K562 (cell line): ENCODE results near the gene PCYT1A. TPM values are rescaled to one million over a fixed set of nuclear protein-coding genes. Genes with fewer than 3 reads are reported as not detected.

Experiments
- BHLHE40 ChIP-seq: IDR thresholded peaks from 2 replicates; pipeline ENCODE4 v1.6.1; 2011; ENCODE audit warnings: low read length, improper control_type of control experiment
- C11orf30 ChIP-seq: fragments of 450-650 bp; IDR thresholded peaks from 2 replicates; pipeline ENCODE4 v1.6.1; 2016; ENCODE audit warnings: low read depth, mild to moderate bottlenecking
- CREB3L1 ChIP-seq: fragments of 450-650 bp; IDR thresholded peaks from 2 replicates; pipeline ENCODE4 v1.6.1; 2014; ENCODE audit warnings: low read depth, mild to moderate bottlenecking, moderate library complexity, borderline replicate concordance
- DPF2 ChIP-seq: fragments of 450-650 bp; IDR thresholded peaks from 2 replicates; pipeline ENCODE4 v1.6.1; 2016
- E2F3 ChIP-seq: fragments of 250-450 bp; sonication (Bioruptor Pico); IDR thresholded peaks from 2 replicates; pipeline ENCODE4 v1.4.0; 2020; ENCODE audit warnings: mild to moderate bottlenecking
- E2F6 ChIP-seq, 2 experiments: IDR thresholded peaks; 2 replicates each; pipeline ENCODE4 v1.6.1; 2011; ENCODE audit warnings: borderline replicate concordance in 1 of 2, control low read depth in 1 of 2, low read depth in 1 of 2, low read length in 1 of 2, mild to moderate bottlenecking in 1 of 2, mixed read lengths in 1 of 2, moderate library complexity in 1 of 2; ENCODE audit not compliant: insufficient read depth in 1 of 2, insufficient read length in 1 of 2, poor library complexity in 1 of 2, severe bottlenecking in 1 of 2; ENCODE audit errors: extremely low read depth in 1 of 2
- HDAC6 ChIP-seq: IDR thresholded peaks from 2 replicates; pipeline ENCODE4 v1.6.1; 2012; ENCODE audit warnings: low read depth, mild to moderate bottlenecking, control low read depth, inconsistent platforms, low read length, moderate library complexity
- HDGF ChIP-seq: fragments of 450-650 bp; IDR thresholded peaks from 2 replicates; pipeline ENCODE4 v1.6.1; 2016
- HNRNPL ChIP-seq: fragments of 200-400 bp; formaldehyde crosslinking; IDR thresholded peaks from 2 replicates; pipeline ENCODE4 v1.6.1; 2017; ENCODE audit warnings: low read depth, mild to moderate bottlenecking, low read length
- MTA3 ChIP-seq: fragments of 450-650 bp; formaldehyde crosslinking; IDR thresholded peaks from 2 replicates; pipeline ENCODE4 v1.6.1; 2017; ENCODE audit warnings: mild to moderate bottlenecking, borderline replicate concordance
- POLR2AphosphoS2 ChIP-seq: IDR thresholded peaks from 2 replicates; pipeline ENCODE4 v1.6.1; 2012; ENCODE audit warnings: low read length, improper control_type of control experiment
- POLR2AphosphoS5 ChIP-seq: IDR thresholded peaks from 2 replicates; pipeline ENCODE4 v1.6.1; 2011; ENCODE audit warnings: mild to moderate bottlenecking, low read depth, low read length, moderate library complexity; ENCODE audit not compliant: control insufficient read depth, insufficient read depth
- RBFOX2 ChIP-seq: fragments of 200-400 bp; formaldehyde crosslinking; IDR thresholded peaks from 2 replicates; pipeline ENCODE4 v1.6.1; 2017; ENCODE audit warnings: low read depth, mild to moderate bottlenecking, low read length, moderate library complexity
- SMAD4 ChIP-seq: fragments of 250-450 bp; sonication (Bioruptor Pico); conservative IDR thresholded peaks from 2 replicates; pipeline ENCODE4 v1.8.0; 2021; ENCODE audit warnings: inconsistent platforms, mild to moderate bottlenecking, moderate library complexity
- SRSF1 ChIP-seq: fragments of 200-400 bp; formaldehyde crosslinking; IDR thresholded peaks from 2 replicates; pipeline ENCODE4 v1.6.1; 2017; ENCODE audit warnings: mild to moderate bottlenecking, low read depth, low read length, moderate library complexity
- TCF3 ChIP-seq: sonication (generic); formaldehyde crosslinking; IDR thresholded peaks from 2 replicates; pipeline ENCODE4 v1.4.0; 2020; ENCODE audit warnings: mild to moderate bottlenecking, missing genetic modification reagents
- ZFP36 ChIP-seq: fragments of 150-350 bp; IDR thresholded peaks from 2 replicates; pipeline ENCODE4 v1.6.1; 2018; ENCODE audit warnings: low read length, low read depth; ENCODE audit not compliant: partially characterized antibody
- ZNF586 ChIP-seq: fragments of 450-650 bp; formaldehyde crosslinking; conservative IDR thresholded peaks from 2 replicates; pipeline ENCODE4 v1.4.0; 2020; ENCODE audit warnings: mild to moderate bottlenecking, moderate library complexity
- ZNF592 ChIP-seq: fragments of 450-650 bp; IDR thresholded peaks from 2 replicates; pipeline ENCODE4 v1.6.1; 2017; ENCODE audit warnings: antibody characterized with exemption, mild to moderate bottlenecking
- polyA plus RNA-seq, 8 experiments: library from polyadenylated mRNA; depleted of rRNA in 4 of 8; stranded (reverse) in 5 of 8; unstranded in 3 of 8; fragments of >200 nt; fragmentation: Nextera tagmentation in 2 of 8; fragmentation: Illumina TruSeq in 1 of 8; extraction: Ambion mirVana in 2 of 8; extraction: Trizol in 1 of 8; gene quantifications; 2 replicates each; pipeline versions ENCODE4 v1.2.1 to v1.2.3, GENCODE V29; 2011 to 2014; ENCODE audit warnings: inconsistent platforms in 1 of 8, missing spikeins in 1 of 8
- total RNA-seq, 7 experiments: library from RNA; depleted of rRNA in 6 of 7; stranded (reverse); fragments of >200 nt in 6 of 7; fragmentation: Illumina TruSeq in 2 of 7; extraction: Trizol in 2 of 7; gene quantifications; 2 replicates each; pipeline versions ENCODE4 v1.2.1 to v1.2.3, GENCODE V29; 2011 to 2021; ENCODE audit warnings: low replicate concordance in 1 of 7
- TF ChIP-seq, protein P1 (sequence below): sonication (generic); formaldehyde crosslinking; IDR thresholded peaks from 2 replicates; pipeline ENCODE4 v1.8.1; 2023; ENCODE audit warnings: mild to moderate bottlenecking, missing genetic modification reagents, moderate library complexity

Gene PCYT1A
- total and polyA plus RNA-seq, 9 of the 15 experiments (the other 6 are each of a cell fraction or from before 2014, with no cell fraction given), result 13.4 to 62.8 (median 49.4) TPM

- TF ChIP-seq ZNF592 (peak; percentile 90), TCF3 (CRISPR knock-in tag) (peak; percentile 84), HNRNPL (peak; percentile 85; the same call in 1 of the 2 replicates), RBFOX2 (peak; percentile 65), ZFP36 (no peak), E2F3 (CRISPR knock-in tag) (no peak), C11orf30 (no peak), POLR2AphosphoS5 (peak; percentile 57; the same call in 1 of the 2 replicates), E2F6 (IDR thresholded peaks at IDR 0.05; ENCODE audit: borderline replicate concordance in 1 of 2, extremely low read depth in 1 of 2, insufficient read depth in 1 of 2, insufficient read length in 1 of 2, low read depth in 1 of 2, low read length in 1 of 2, poor library complexity in 1 of 2, severe bottlenecking in 1 of 2) (no peak), HDAC6 (no peak), BHLHE40 (no peak; the same call in 1 of the 2 replicates), ZNF586 (CRISPR knock-in tag) (no peak), POLR2AphosphoS2 (no peak), MTA3 (peak; percentile 59; the same call in 1 of the 2 replicates), SRSF1 (no peak), SMAD4 (CRISPR knock-in tag) (peak; percentile 75), DPF2 (peak; percentile 68), CREB3L1 (no peak), HDGF (peak; percentile 48; the same call in 1 of the 2 replicates)
- TF ChIP-seq, protein P1, sequence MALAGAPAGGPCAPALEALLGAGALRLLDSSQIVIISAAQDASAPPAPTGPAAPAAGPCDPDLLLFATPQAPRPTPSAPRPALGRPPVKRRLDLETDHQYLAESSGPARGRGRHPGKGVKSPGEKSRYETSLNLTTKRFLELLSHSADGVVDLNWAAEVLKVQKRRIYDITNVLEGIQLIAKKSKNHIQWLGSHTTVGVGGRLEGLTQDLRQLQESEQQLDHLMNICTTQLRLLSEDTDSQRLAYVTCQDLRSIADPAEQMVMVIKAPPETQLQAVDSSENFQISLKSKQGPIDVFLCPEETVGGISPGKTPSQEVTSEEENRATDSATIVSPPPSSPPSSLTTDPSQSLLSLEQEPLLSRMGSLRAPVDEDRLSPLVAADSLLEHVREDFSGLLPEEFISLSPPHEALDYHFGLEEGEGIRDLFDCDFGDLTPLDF (CRISPR knock-in tag), result peak; percentile 48; the same call in 1 of the 2 replicates
Measured at GRCh38 chr3:196193736-196194541, 93.6 kb downstream of the PCYT1A start (continued).
